Endothelial cell of umbilical vein (primary cell): ENCODE measurements around the gene HAVCR1. TPM values are rescaled to one million over a fixed set of nuclear protein-coding genes. Genes with fewer than 3 reads are reported as not detected.

Experiments used
- BruUV-seq: library from RNA; stranded (reverse); fragments of 400-500 nt; replicated peaks from 2 replicates; lab custom pipeline; 2021; lab: Mats Ljungman, UMichigan
- CTCF ChIA-PET: fragments of 300-600, 350-600 bp; sonication (Branson Sonifier 250); formaldehyde crosslinking; loops from one replicate; lab custom pipeline; 2021; ENCODE audit warnings: antibody characterized with exemption, inconsistent platforms; lab: Charles Lee
- POLR2A ChIA-PET: fragments of 300-600, 350-600 bp; sonication (Branson Sonifier 250); formaldehyde crosslinking; loops from one replicate; lab custom pipeline; 2021; ENCODE audit warnings: antibody characterized with exemption, inconsistent platforms; lab: Charles Lee
- DNase-seq: peaks from one replicate; pipeline ENCODE4 v3.0.0-alpha.2; 2011; ENCODE audit warnings: low read depth, low spot score
- FAIRE-seq: peaks from 2 replicates; lab custom pipeline; 2011; peaks lifted over from hg19 to GRCh38; lab: Jason Lieb, UNC
- H2AFZ ChIP-seq: 2 replicates; pipeline ENCODE4 v1.6.0; 2012; ENCODE audit warnings: low read depth, low read length, control low read depth, inconsistent platforms
- H3K27ac ChIP-seq: 2 replicates; pipeline ENCODE4 v1.5.1; 2011; ENCODE audit warnings: low read depth, mild to moderate bottlenecking, control low read depth, low read length, moderate library complexity; ENCODE audit not compliant: insufficient read depth
- H3K27me3 ChIP-seq, 2 experiments: 2 replicates each; pipeline versions ENCODE4 v1.6.0 to v1.6.1; 2011; ENCODE audit warnings: low read length in 2 of 2, mixed read lengths in 1 of 2; ENCODE audit not compliant: control insufficient read depth in 2 of 2, insufficient read depth in 2 of 2
- H3K36me3 ChIP-seq, 2 experiments: 2 replicates in 1 of 2; 3 replicates in 1 of 2; pipeline ENCODE4 v1.5.1; 2011; ENCODE audit warnings: low read length in 2 of 2, mild to moderate bottlenecking in 1 of 2, moderate library complexity in 1 of 2; ENCODE audit not compliant: control insufficient read depth in 2 of 2, insufficient read depth in 2 of 2; ENCODE audit errors: extremely low read depth in 1 of 2
- H3K4me1 ChIP-seq: 3 replicates; pipeline ENCODE4 v1.5.1; 2011; ENCODE audit warnings: mild to moderate bottlenecking, low read length; ENCODE audit not compliant: control insufficient read depth, insufficient read depth; ENCODE audit errors: extremely low read depth
- H3K4me2 ChIP-seq: 2 replicates; pipeline ENCODE4 v1.6.1; 2011; ENCODE audit warnings: low read length, control low read depth, mixed read lengths; ENCODE audit not compliant: insufficient read depth
- H3K4me3 ChIP-seq, 3 experiments: fragments of 200-600 bp in 1 of 3; sonication (generic), shearing (Covaris generic) in 1 of 3; replicated peaks in 1 of 3; 2 replicates each; pipeline ENCODE4 v1.5.1; 2011 to 2016; ENCODE audit warnings: control low read depth in 3 of 3, low read length in 3 of 3, mild to moderate bottlenecking in 2 of 3, inconsistent platforms in 1 of 3, low read depth in 1 of 3, moderate library complexity in 1 of 3; ENCODE audit not compliant: insufficient read depth in 1 of 3
- H3K79me2 ChIP-seq: 2 replicates; pipeline ENCODE4 v1.6.0; 2012; ENCODE audit warnings: low read length, inconsistent platforms; ENCODE audit not compliant: control insufficient read depth, insufficient read depth
- H3K9ac ChIP-seq: replicated peaks from 2 replicates; pipeline ENCODE3; 2011; ENCODE audit warnings: low read length, control low read depth; ENCODE audit not compliant: insufficient read depth; ENCODE audit errors: extremely low read depth
- H3K9me1 ChIP-seq: replicated peaks from 3 replicates; pipeline ENCODE4 v1.6.0; 2011; ENCODE audit warnings: mild to moderate bottlenecking, low read length; ENCODE audit not compliant: control insufficient read depth, insufficient read depth; ENCODE audit errors: extremely low read depth
- H3K9me3 ChIP-seq: replicated peaks from 2 replicates; pipeline ENCODE4 v1.5.1; 2012; ENCODE audit warnings: low read length, inconsistent platforms; ENCODE audit not compliant: control insufficient read depth, insufficient read depth
- H4K20me1 ChIP-seq: replicated peaks from 2 replicates; pipeline ENCODE3; 2011; ENCODE audit warnings: mild to moderate bottlenecking, low read length; ENCODE audit not compliant: control insufficient read depth, insufficient read depth; ENCODE audit errors: extremely low read depth
- CTCF ChIP-seq, 2 donors: IDR thresholded peaks; 1 replicate in 1 of 2; 2 replicates in 1 of 2; pipeline ENCODE4 v1.5.1; 2011; ENCODE audit warnings: low read length in 2 of 2, mild to moderate bottlenecking in 2 of 2, moderate library complexity in 2 of 2, control low read depth in 1 of 2, inconsistent platforms in 1 of 2, low read depth in 1 of 2; ENCODE audit not compliant: insufficient read depth in 1 of 2; ENCODE audit errors: extremely low read depth in 1 of 2
- EZH2 ChIP-seq: IDR thresholded peaks from 2 replicates; pipeline ENCODE4 v1.6.1; 2012; ENCODE audit warnings: borderline replicate concordance, low read depth, mild to moderate bottlenecking, moderate library complexity, low read length, inconsistent platforms; ENCODE audit not compliant: severe bottlenecking
- FOS ChIP-seq: IDR thresholded peaks from 2 replicates; pipeline ENCODE4 v1.6.1; 2011; ENCODE audit warnings: mild to moderate bottlenecking, low read length, moderate library complexity, borderline replicate concordance; ENCODE audit not compliant: insufficient read depth
- GATA2 ChIP-seq: IDR thresholded peaks from 2 replicates; pipeline ENCODE4 v1.7.0; 2011; ENCODE audit warnings: low read depth, mild to moderate bottlenecking, moderate library complexity, mixed read lengths, low read length; ENCODE audit not compliant: insufficient read length, insufficient read depth
- JUN ChIP-seq: IDR thresholded peaks from 2 replicates; pipeline ENCODE4 v1.6.1; 2011; ENCODE audit warnings: borderline replicate concordance, low read depth; ENCODE audit not compliant: insufficient read length, insufficient read depth
- MAX ChIP-seq: IDR thresholded peaks from 2 replicates; pipeline ENCODE4 v1.6.1; 2011; ENCODE audit not compliant: insufficient read depth, insufficient read length
- MYC ChIP-seq: IDR thresholded peaks from one replicate; pipeline ENCODE4 v1.6.1; 2011; ENCODE audit warnings: mild to moderate bottlenecking, low read depth, low read length
- POLR2A ChIP-seq: IDR thresholded peaks from 2 replicates; pipeline ENCODE4 v1.6.1; 2012; ENCODE audit warnings: low read depth, mild to moderate bottlenecking, control low read depth, low read length
- POLR2AphosphoS5 ChIP-seq: IDR thresholded peaks from 2 replicates; pipeline ENCODE4 v1.6.1; 2012; ENCODE audit warnings: low read depth, mild to moderate bottlenecking, control low read depth, low read length, moderate library complexity; ENCODE audit not compliant: insufficient read depth
- dilution Hi-C: fragments of 300-500 bp; cut with MboI; formaldehyde crosslinking; loops from one replicate; pipeline ENCODE4 v1.15.0; 2019; ENCODE audit warnings: low sequenced_read_pairs; ENCODE audit not compliant: extremely low pct_ligation_motif_present
- intact Hi-C: fragments of 100-400 bp; cut with micrococcal nuclease; formaldehyde crosslinking; loops from one replicate; pipeline ENCODE4 v1.10.0; 2022
- polyA plus RNA-seq, 4 experiments: library from polyadenylated mRNA; depleted of rRNA in 3 of 4; stranded (reverse) in 3 of 4; unstranded in 1 of 4; fragments of >200 nt; gene quantifications; 2 replicates each; pipeline versions ENCODE4 v1.2.1 to v1.2.3, GENCODE V29; 2011 to 2012; ENCODE audit warnings: missing spikeins in 1 of 4
- total RNA-seq: library from RNA; stranded (reverse); gene quantifications from 2 replicates; pipeline ENCODE4 v1.2.3, GENCODE V29; 2021

The HAVCR1 gene
- total and polyA plus RNA-seq, 2 donors (not counting 3 experiments of a cell fraction or from before 2014, with no cell fraction given): not detected

- ChIA-PET POLR2A (no interaction called here), CTCF (no interaction called here)
- Histone ChIP-seq H3K36me3 (no peaks in the 10 kb centered on the region), H3K9ac (no peak overlapping the region), H3K27me3 (no peaks in the 10 kb centered on the region), H3K79me2 (no peaks in the 10 kb centered on the region), H2AFZ (no peak overlapping the region), H3K9me1 (no peaks in the 10 kb centered on the region), H4K20me1 (no peaks in the 10 kb centered on the region), H3K4me1 (no peaks in the 10 kb centered on the region), H3K4me3 (no peak overlapping the region), H3K9me3 (peaks cover 2% of the 10 kb centered on the region), H3K27ac (no peak overlapping the region), H3K4me2 (no peak overlapping the region)
- no TSS peak for BruUV-seq
- no peak for TF ChIP-seq EZH2
- TF ChIP-seq MYC: no peak
- no peak for TF ChIP-seq JUN
- no peak for TF ChIP-seq GATA2
- no peak for TF ChIP-seq POLR2A
- no peak for TF ChIP-seq CTCF (IDR thresholded peaks at IDR 0.05; ENCODE audit: extremely low read depth in 1 of 2, insufficient read depth in 1 of 2, low read depth in 1 of 2, low read length in 2 of 2)
- TF ChIP-seq FOS: no peak
- no peak for TF ChIP-seq POLR2AphosphoS5
- no peak for TF ChIP-seq MAX
- no peak for DNase-seq
- dilution Hi-C loops (no loop called here), intact Hi-C loops (no loop called here)
- no peak for FAIRE-seq
Observed at GRCh38 chr5:157004893-157005551, 53.9 kb downstream of the HAVCR1 start.
